SK-N-SH treated with all-trans-retinoic acid at 6 μM for 48 hours (cell line): Measurements from ENCODE around the gene RXRA.

Experiments
- ATAC-seq: fragments of 200-7000 bp; cut with Tn5 transposase; 3 replicates; pipeline ENCODE4 v1.9.1; 2020; ENCODE audit warnings: mild to moderate bottlenecking, moderate library complexity
- ARNTL ChIP-seq: fragments of 450-650 bp; formaldehyde crosslinking; IDR thresholded peaks from 2 replicates; pipeline ENCODE4 v1.5.0; 2020; ENCODE audit warnings: low read depth, mild to moderate bottlenecking, moderate library complexity, borderline replicate concordance
- CSDC2 ChIP-seq: fragments of 250-450 bp; sonication (Bioruptor Pico); IDR thresholded peaks from 2 replicates; pipeline ENCODE4 v1.5.0; 2020; ENCODE audit warnings: mild to moderate bottlenecking, moderate library complexity
- ESRRG ChIP-seq: fragments of 250-450 bp; sonication (Bioruptor Pico); IDR thresholded peaks from 2 replicates; pipeline ENCODE4 v1.6.1; 2021; ENCODE audit warnings: mild to moderate bottlenecking
- GLIS3 ChIP-seq: fragments of 250-450 bp; sonication (Bioruptor Pico); IDR thresholded peaks from 2 replicates; pipeline ENCODE4 v1.5.0; 2020; ENCODE audit warnings: mild to moderate bottlenecking, moderate library complexity
- ISL1 ChIP-seq: fragments of 250-450 bp; sonication (Bioruptor Pico); IDR thresholded peaks from 2 replicates; pipeline ENCODE4 v2.1.2; 2022; ENCODE audit warnings: mild to moderate bottlenecking, moderate library complexity
- OSR1 ChIP-seq: fragments of 250-450 bp; sonication (Bioruptor Pico); IDR thresholded peaks from 2 replicates; pipeline ENCODE4 v1.8.0; 2022; ENCODE audit warnings: moderate library complexity, mild to moderate bottlenecking, inconsistent platforms
- PPARA ChIP-seq: fragments of 250-450 bp; sonication (Bioruptor Pico); IDR thresholded peaks from 2 replicates; pipeline ENCODE4 v1.5.0; 2020; ENCODE audit warnings: mild to moderate bottlenecking, borderline replicate concordance
- SNAI2 ChIP-seq: fragments of 250-450 bp; sonication (Bioruptor Pico); IDR thresholded peaks from 2 replicates; pipeline ENCODE4 v1.5.0; 2020; ENCODE audit warnings: mild to moderate bottlenecking, moderate library complexity
- TCF4 ChIP-seq: fragments of 250-450 bp; sonication (Bioruptor Pico); IDR thresholded peaks from 2 replicates; pipeline ENCODE4 v1.8.0; 2021; ENCODE audit warnings: mild to moderate bottlenecking, moderate library complexity, borderline replicate concordance
- TOX ChIP-seq: fragments of 250-450 bp; sonication (Bioruptor Pico); IDR thresholded peaks from 2 replicates; pipeline ENCODE4 v1.8.0; 2021; ENCODE audit warnings: mild to moderate bottlenecking, moderate library complexity, borderline replicate concordance
- ZC3H10 ChIP-seq: fragments of 250-450 bp; sonication (Bioruptor Pico); IDR thresholded peaks from 2 replicates; pipeline ENCODE4 v1.5.1; 2021; ENCODE audit warnings: mild to moderate bottlenecking, moderate library complexity
- ZFP3 ChIP-seq: fragments of 250-450 bp; sonication (Bioruptor Pico); IDR thresholded peaks from 2 replicates; pipeline ENCODE4 v1.5.0; 2020; ENCODE audit warnings: mild to moderate bottlenecking, moderate library complexity
- ZFP30 ChIP-seq: fragments of 450-650 bp; formaldehyde crosslinking; IDR thresholded peaks from 2 replicates; pipeline ENCODE4 v1.5.0; 2022; ENCODE audit warnings: mild to moderate bottlenecking, moderate library complexity
- ZNF565 ChIP-seq: fragments of 450-650 bp; formaldehyde crosslinking; conservative IDR thresholded peaks from 2 replicates; pipeline ENCODE4 v1.5.0; 2020; ENCODE audit warnings: low read depth, mild to moderate bottlenecking, moderate library complexity
- ZNF70 ChIP-seq: fragments of 450-650 bp; formaldehyde crosslinking; IDR thresholded peaks from 2 replicates; pipeline ENCODE4 v1.5.0; 2020; ENCODE audit warnings: mild to moderate bottlenecking, moderate library complexity
- ZNF8 ChIP-seq: fragments of 450-650 bp; formaldehyde crosslinking; IDR thresholded peaks from 2 replicates; pipeline ENCODE4 v1.5.0; 2020; ENCODE audit warnings: mild to moderate bottlenecking, moderate library complexity
- TF ChIP-seq, protein P1 (sequence below): fragments of 250-450 bp; sonication (Bioruptor Pico); IDR thresholded peaks from 2 replicates; pipeline ENCODE4 v1.5.1; 2020; ENCODE audit warnings: low read depth, mild to moderate bottlenecking, moderate library complexity
- TF ChIP-seq, protein P2 (sequence below): fragments of 250-450 bp; sonication (Bioruptor Pico); IDR thresholded peaks from 2 replicates; pipeline ENCODE4 v1.5.1; 2021; ENCODE audit warnings: mild to moderate bottlenecking, moderate library complexity
- TF ChIP-seq, protein P3 (sequence below): fragments of 250-450 bp; sonication (Bioruptor Pico); IDR thresholded peaks from 2 replicates; pipeline ENCODE4 v1.5.0; 2020; ENCODE audit warnings: mild to moderate bottlenecking, moderate library complexity
- TF ChIP-seq, protein P4 (sequence below): fragments of 250-450 bp; sonication (Bioruptor Pico); IDR thresholded peaks from 2 replicates; pipeline ENCODE4 v1.8.0; 2020; ENCODE audit warnings: mild to moderate bottlenecking, moderate library complexity, borderline replicate concordance

RXRA gene

DNA sequence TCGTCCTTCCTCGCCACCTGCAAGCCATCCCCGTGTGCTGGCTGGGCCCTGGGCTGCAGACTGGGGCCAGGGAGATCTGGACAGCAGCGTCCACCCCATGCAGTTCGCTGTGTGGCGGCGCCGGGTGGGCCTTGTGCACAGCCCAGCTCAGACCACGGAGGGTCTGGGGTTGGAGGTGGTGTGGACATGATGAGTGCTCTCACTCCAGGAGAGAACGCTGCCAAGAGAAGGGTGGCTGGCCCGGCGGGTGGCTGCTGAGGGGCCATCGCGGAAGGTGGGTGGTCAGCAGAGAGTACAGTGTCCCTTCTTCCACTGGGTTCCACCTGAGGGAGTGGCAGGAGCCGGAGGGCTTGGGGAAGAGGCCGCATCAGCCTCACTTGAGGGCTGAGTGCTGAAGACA lies 44.4 kb downstream of the RXRA start:
- TF ChIP-seq, protein P1, sequence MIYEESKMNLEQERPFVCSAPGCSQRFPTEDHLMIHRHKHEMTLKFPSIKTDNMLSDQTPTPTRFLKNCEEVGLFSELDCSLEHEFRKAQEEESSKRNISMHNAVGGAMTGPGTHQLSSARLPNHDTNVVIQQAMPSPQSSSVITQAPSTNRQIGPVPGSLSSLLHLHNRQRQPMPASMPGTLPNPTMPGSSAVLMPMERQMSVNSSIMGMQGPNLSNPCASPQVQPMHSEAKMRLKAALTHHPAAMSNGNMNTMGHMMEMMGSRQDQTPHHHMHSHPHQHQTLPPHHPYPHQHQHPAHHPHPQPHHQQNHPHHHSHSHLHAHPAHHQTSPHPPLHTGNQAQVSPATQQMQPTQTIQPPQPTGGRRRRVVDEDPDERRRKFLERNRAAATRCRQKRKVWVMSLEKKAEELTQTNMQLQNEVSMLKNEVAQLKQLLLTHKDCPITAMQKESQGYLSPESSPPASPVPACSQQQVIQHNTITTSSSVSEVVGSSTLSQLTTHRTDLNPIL (CRISPR knock-in tag): no peak
- no peak for TF ChIP-seq PPARA (CRISPR knock-in tag)
- no peak for TF ChIP-seq SNAI2 (CRISPR knock-in tag)
- no peak for TF ChIP-seq TCF4 (CRISPR knock-in tag)
- TF ChIP-seq ZC3H10 (CRISPR knock-in tag): no peak
- TF ChIP-seq ISL1 (CRISPR knock-in tag): no peak
- TF ChIP-seq TOX (CRISPR knock-in tag): no peak
- TF ChIP-seq OSR1 (CRISPR knock-in tag): no peak
- TF ChIP-seq ZNF8 (CRISPR knock-in tag): no peak
- TF ChIP-seq, protein P2, sequence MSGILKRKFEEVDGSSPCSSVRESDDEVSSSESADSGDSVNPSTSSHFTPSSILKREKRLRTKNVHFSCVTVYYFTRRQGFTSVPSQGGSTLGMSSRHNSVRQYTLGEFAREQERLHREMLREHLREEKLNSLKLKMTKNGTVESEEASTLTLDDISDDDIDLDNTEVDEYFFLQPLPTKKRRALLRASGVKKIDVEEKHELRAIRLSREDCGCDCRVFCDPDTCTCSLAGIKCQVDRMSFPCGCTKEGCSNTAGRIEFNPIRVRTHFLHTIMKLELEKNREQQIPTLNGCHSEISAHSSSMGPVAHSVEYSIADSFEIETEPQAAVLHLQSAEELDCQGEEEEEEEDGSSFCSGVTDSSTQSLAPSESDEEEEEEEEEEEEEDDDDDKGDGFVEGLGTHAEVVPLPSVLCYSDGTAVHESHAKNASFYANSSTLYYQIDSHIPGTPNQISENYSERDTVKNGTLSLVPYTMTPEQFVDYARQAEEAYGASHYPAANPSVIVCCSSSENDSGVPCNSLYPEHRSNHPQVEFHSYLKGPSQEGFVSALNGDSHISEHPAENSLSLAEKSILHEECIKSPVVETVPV (CRISPR knock-in tag): no peak
- TF ChIP-seq GLIS3: no peak
- no peak for TF ChIP-seq ZNF70
- no peak for TF ChIP-seq ZFP30 (CRISPR knock-in tag)
- no peak for ATAC-seq

DNA sequence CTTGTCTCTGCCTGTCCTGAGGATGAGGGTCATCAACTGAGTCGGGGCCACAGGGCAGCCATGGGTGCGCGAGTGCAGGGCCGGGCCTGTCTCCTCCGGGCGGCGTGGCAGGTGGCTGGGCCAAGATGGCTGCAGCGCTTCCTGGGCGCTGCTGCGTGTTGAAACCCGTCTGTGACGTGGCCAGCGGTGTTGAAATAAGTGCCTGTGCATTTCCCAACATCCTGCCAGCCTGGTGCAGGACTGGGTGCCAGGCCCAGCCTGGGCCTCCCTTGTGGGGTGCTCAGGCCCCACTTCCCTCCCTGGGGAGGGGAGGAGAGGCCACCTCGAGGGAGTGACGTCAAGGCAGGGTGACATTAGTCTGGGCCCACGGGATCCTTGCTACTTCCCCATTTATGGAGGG lies 45.5 kb downstream of the RXRA start:
- TF ChIP-seq, protein P3, sequence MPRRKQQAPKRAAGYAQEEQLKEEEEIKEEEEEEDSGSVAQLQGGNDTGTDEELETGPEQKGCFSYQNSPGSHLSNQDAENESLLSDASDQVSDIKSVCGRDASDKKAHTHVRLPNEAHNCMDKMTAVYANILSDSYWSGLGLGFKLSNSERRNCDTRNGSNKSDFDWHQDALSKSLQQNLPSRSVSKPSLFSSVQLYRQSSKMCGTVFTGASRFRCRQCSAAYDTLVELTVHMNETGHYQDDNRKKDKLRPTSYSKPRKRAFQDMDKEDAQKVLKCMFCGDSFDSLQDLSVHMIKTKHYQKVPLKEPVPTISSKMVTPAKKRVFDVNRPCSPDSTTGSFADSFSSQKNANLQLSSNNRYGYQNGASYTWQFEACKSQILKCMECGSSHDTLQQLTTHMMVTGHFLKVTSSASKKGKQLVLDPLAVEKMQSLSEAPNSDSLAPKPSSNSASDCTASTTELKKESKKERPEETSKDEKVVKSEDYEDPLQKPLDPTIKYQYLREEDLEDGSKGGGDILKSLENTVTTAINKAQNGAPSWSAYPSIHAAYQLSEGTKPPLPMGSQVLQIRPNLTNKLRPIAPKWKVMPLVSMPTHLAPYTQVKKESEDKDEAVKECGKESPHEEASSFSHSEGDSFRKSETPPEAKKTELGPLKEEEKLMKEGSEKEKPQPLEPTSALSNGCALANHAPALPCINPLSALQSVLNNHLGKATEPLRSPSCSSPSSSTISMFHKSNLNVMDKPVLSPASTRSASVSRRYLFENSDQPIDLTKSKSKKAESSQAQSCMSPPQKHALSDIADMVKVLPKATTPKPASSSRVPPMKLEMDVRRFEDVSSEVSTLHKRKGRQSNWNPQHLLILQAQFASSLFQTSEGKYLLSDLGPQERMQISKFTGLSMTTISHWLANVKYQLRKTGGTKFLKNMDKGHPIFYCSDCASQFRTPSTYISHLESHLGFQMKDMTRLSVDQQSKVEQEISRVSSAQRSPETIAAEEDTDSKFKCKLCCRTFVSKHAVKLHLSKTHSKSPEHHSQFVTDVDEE (CRISPR knock-in tag): no peak
- no peak for TF ChIP-seq TCF4 (CRISPR knock-in tag)
- TF ChIP-seq SNAI2 (CRISPR knock-in tag): no peak
- no peak for TF ChIP-seq OSR1 (CRISPR knock-in tag)
- no peak for TF ChIP-seq PPARA (CRISPR knock-in tag)
- TF ChIP-seq, protein P2 (CRISPR knock-in tag): no peak
- no peak for TF ChIP-seq ISL1 (CRISPR knock-in tag)
- TF ChIP-seq ZC3H10 (CRISPR knock-in tag): no peak
- TF ChIP-seq ZNF565 (CRISPR knock-in tag): no peak
- TF ChIP-seq ZNF8 (CRISPR knock-in tag): no peak
- no peak for TF ChIP-seq ZNF70
- no peak for TF ChIP-seq CSDC2
- TF ChIP-seq ESRRG (CRISPR knock-in tag): no peak
- no peak for TF ChIP-seq ZFP30 (CRISPR knock-in tag)
- TF ChIP-seq ZFP3 (CRISPR knock-in tag): no peak
- no peak for TF ChIP-seq ARNTL (CRISPR knock-in tag)
- TF ChIP-seq, protein P1 (CRISPR knock-in tag): no peak

DNA sequence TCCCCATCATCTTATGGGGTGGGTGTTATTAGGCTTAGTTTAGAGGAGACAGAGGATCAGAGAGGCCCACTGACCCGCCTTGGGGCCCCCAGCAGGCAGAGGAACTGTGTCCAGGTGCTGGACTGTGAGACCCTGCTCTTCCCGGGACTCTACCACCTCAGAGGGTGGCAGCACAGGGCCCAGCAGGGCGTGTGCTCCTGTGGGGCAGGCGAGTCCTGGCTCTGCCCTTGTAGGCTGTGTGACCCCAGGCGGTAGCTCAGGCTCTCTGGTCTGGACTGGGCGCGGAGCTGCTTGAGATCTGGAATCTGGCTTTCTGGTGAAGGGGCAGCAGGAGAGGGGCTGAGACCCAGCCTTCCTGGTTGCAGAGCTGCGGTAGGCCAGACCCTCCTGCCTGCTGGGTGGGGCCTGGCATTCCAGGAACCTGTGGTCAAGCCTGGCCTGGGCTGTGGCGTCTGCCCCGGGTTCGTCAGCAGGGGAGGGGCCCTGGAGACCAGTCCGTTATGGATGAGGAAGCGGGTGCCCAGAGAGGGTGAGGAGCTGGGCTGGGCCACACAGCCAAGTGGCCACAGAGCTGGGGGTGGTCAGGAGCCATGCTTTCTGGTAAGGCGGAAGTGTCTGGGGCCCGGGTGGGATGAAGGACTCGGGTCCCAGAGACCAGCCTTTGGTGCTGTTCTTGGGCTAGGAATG lies 46.5 kb downstream of the RXRA start:
- ATAC-seq: no peak
- TF ChIP-seq ESRRG (CRISPR knock-in tag) (no peak), OSR1 (CRISPR knock-in tag) (no peak), ZC3H10 (CRISPR knock-in tag) (no peak), ZFP3 (CRISPR knock-in tag) (no peak), ZNF565 (CRISPR knock-in tag) (no peak), SNAI2 (CRISPR knock-in tag) (no peak), ARNTL (CRISPR knock-in tag) (no peak), TOX (CRISPR knock-in tag) (no peak), PPARA (CRISPR knock-in tag) (no peak), CSDC2 (no peak)
- TF ChIP-seq, protein P4, sequence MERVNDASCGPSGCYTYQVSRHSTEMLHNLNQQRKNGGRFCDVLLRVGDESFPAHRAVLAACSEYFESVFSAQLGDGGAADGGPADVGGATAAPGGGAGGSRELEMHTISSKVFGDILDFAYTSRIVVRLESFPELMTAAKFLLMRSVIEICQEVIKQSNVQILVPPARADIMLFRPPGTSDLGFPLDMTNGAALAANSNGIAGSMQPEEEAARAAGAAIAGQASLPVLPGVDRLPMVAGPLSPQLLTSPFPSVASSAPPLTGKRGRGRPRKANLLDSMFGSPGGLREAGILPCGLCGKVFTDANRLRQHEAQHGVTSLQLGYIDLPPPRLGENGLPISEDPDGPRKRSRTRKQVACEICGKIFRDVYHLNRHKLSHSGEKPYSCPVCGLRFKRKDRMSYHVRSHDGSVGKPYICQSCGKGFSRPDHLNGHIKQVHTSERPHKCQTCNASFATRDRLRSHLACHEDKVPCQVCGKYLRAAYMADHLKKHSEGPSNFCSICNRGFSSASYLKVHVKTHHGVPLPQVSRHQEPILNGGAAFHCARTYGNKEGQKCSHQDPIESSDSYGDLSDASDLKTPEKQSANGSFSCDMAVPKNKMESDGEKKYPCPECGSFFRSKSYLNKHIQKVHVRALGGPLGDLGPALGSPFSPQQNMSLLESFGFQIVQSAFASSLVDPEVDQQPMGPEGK (CRISPR knock-in tag): no peak
- TF ChIP-seq, protein P3 (CRISPR knock-in tag): no peak

More for the DNA sequence above, 45.5 kb downstream of the RXRA start:
- ATAC-seq: no peak
